SK-N-SH (cell line): ENCODE data around the gene ZNF609. TPM values are rescaled to one million over a fixed set of nuclear protein-coding genes. Genes with fewer than 3 reads are reported as not detected.

Experiments used
- CTCF ChIA-PET: fragments of 300-600, 350-600 bp; formaldehyde crosslinking; extraction: SDS; loops from one replicate; lab custom pipeline; 2021; lab: Yijun Ruan, JAX
- POLR2A ChIA-PET: fragments of 350-600 bp; sonication (Branson Sonifier 250); formaldehyde crosslinking; extraction: SDS; loops from one replicate; lab custom pipeline; 2020; ENCODE audit warnings: antibody characterized with exemption, inconsistent platforms; lab: Yijun Ruan, JAX
- DNase-seq: peaks from one replicate; pipeline ENCODE4 v3.0.0; 2012
- H2AFZ ChIP-seq: fragments of 200-600 bp; sonication (generic); 2 replicates; pipeline ENCODE4 v1.8.1; 2016; ENCODE audit warnings: antibody characterized with exemption, mild to moderate bottlenecking, low read depth
- H3F3A ChIP-seq: fragments of 200-600 bp; sonication (generic); replicated peaks from 2 replicates; pipeline ENCODE3; 2016; ENCODE audit warnings: antibody characterized with exemption, mild to moderate bottlenecking; ENCODE audit not compliant: insufficient read depth
- H3K27ac ChIP-seq, 2 experiments: fragments of 200-500 bp in 1 of 2; fragments of 200-600 bp in 1 of 2; sonication (Bioruptor generic) in 1 of 2; sonication (generic), shearing (Covaris generic) in 1 of 2; 2 replicates each; pipeline versions ENCODE4 v1.5.1 to v1.6.1; 2014 to 2016; ENCODE audit warnings: low read depth in 2 of 2, inconsistent platforms in 1 of 2, low read length in 1 of 2, mild to moderate bottlenecking in 1 of 2, mixed read lengths in 1 of 2
- H3K27me3 ChIP-seq: fragments of 200-600 bp; sonication (generic), shearing (Covaris generic); 2 replicates; pipeline ENCODE4 v1.6.1; 2016; ENCODE audit warnings: mixed run types; ENCODE audit not compliant: insufficient read depth
- H3K36me3 ChIP-seq, 2 experiments: fragments of 200-500 bp in 1 of 2; fragments of 200-600 bp in 1 of 2; sonication (Bioruptor generic) in 1 of 2; sonication (generic) in 1 of 2; replicated peaks in 1 of 2; 2 replicates each; pipeline versions ENCODE3 to v1.5.1; 2014 to 2016; ENCODE audit warnings: low read length in 1 of 2, mild to moderate bottlenecking in 1 of 2; ENCODE audit not compliant: insufficient read depth in 2 of 2, control insufficient read depth in 1 of 2
- H3K4me1 ChIP-seq, 2 experiments: fragments of 200-500 bp in 1 of 2; fragments of 200-600 bp in 1 of 2; sonication (Bioruptor generic) in 1 of 2; sonication (generic), shearing (Covaris generic) in 1 of 2; 2 replicates each; pipeline versions ENCODE4 v1.5.1 to v1.6.1; 2014 to 2016; ENCODE audit warnings: low read depth in 1 of 2, low read length in 1 of 2, mixed run types in 1 of 2; ENCODE audit not compliant: insufficient read depth in 2 of 2, control insufficient read depth in 1 of 2
- H3K4me2 ChIP-seq: fragments of 200-600 bp; sonication (generic), shearing (Covaris generic); 2 replicates; pipeline ENCODE4 v1.6.1; 2017; ENCODE audit warnings: mixed run types
- H3K4me3 ChIP-seq, 2 experiments: fragments of 200-500 bp in 1 of 2; fragments of 200-600 bp in 1 of 2; sonication (Bioruptor generic) in 1 of 2; sonication (generic), shearing (Covaris generic) in 1 of 2; 2 replicates each; pipeline versions ENCODE4 v1.5.1 to v1.8.1; 2014 to 2016; ENCODE audit warnings: low read depth in 2 of 2, inconsistent platforms in 1 of 2, low read length in 1 of 2, mild to moderate bottlenecking in 1 of 2, mixed read lengths in 1 of 2, moderate library complexity in 1 of 2
- H3K79me2 ChIP-seq: fragments of 200-600 bp; sonication (generic); 2 replicates; pipeline ENCODE4 v1.8.1; 2017; ENCODE audit warnings: mild to moderate bottlenecking; ENCODE audit not compliant: insufficient read depth
- H3K9ac ChIP-seq: fragments of 200-600 bp; sonication (generic); 2 replicates; pipeline ENCODE4 v1.6.1; 2017; ENCODE audit warnings: mixed run types
- H3K9me2 ChIP-seq: fragments of 200-600 bp; sonication (generic); 2 replicates; pipeline ENCODE4 v1.6.1; 2017; ENCODE audit warnings: mixed run types
- H3K9me3 ChIP-seq: fragments of 200-600 bp; sonication (generic); 2 replicates; pipeline ENCODE4 v1.6.1; 2017; ENCODE audit warnings: mixed run types, mild to moderate bottlenecking, moderate library complexity
- H4K20me1 ChIP-seq: fragments of 200-600 bp; sonication (generic); 2 replicates; pipeline ENCODE4 v1.6.1; 2017; ENCODE audit warnings: mild to moderate bottlenecking, mixed run types; ENCODE audit not compliant: insufficient read depth
- CHD2 ChIP-seq: fragments of 150-350 bp; IDR thresholded peaks from 2 replicates; pipeline ENCODE4 v1.6.1; 2018; ENCODE audit warnings: low read length; ENCODE audit not compliant: partially characterized antibody
- ELF1 ChIP-seq: IDR thresholded peaks from 2 replicates; pipeline ENCODE4 v1.4.0; 2012
- FOXJ3 ChIP-seq: sonication (generic); formaldehyde crosslinking; IDR thresholded peaks from 2 replicates; pipeline ENCODE4 v1.5.1; 2020; ENCODE audit warnings: mild to moderate bottlenecking, missing genetic modification reagents
- FOXM1 ChIP-seq: IDR thresholded peaks from 2 replicates; pipeline ENCODE4 v1.4.0; 2012; ENCODE audit warnings: low read depth, mild to moderate bottlenecking
- GATA2 ChIP-seq: sonication (generic); formaldehyde crosslinking; IDR thresholded peaks from 2 replicates; pipeline ENCODE4 v1.5.0; 2020; ENCODE audit warnings: mild to moderate bottlenecking, missing genetic modification reagents
- NFIC ChIP-seq: IDR thresholded peaks from 2 replicates; pipeline ENCODE4 v1.4.0; 2012; ENCODE audit warnings: borderline replicate concordance
- NRF1 ChIP-seq: IDR thresholded peaks from 2 replicates; pipeline ENCODE4 v1.6.1; 2012; ENCODE audit warnings: low read depth, mild to moderate bottlenecking, low read length
- RAD21 ChIP-seq: IDR thresholded peaks from 2 replicates; pipeline ENCODE4 v1.6.1; 2012; ENCODE audit warnings: mild to moderate bottlenecking, low read length
- RCOR1 ChIP-seq: fragments of 150-350 bp; IDR thresholded peaks from 2 replicates; pipeline ENCODE4 v1.6.1; 2017; ENCODE audit warnings: antibody characterized with exemption, low read length
- RXRA ChIP-seq: IDR thresholded peaks from 2 replicates; pipeline ENCODE4 v1.4.0; 2012; ENCODE audit warnings: low read depth, mild to moderate bottlenecking, borderline replicate concordance
- TAF1 ChIP-seq: IDR thresholded peaks from 2 replicates; pipeline ENCODE4 v1.6.1; 2012; ENCODE audit warnings: low read depth, mild to moderate bottlenecking, low read length, moderate library complexity, borderline replicate concordance
- WGBS: methylation state at CpG from one replicate; pipeline ENCODE4 v1.1.6; 2017; ENCODE audit warnings: low lambda C conversion rate; 5-methylcytosine and 5-hydroxymethylcytosine counted together
- polyA plus RNA-seq, 3 experiments: library from polyadenylated mRNA; depleted of rRNA; stranded (reverse); fragments of >200 nt; gene quantifications; 2 replicates each; pipeline ENCODE4 v1.2.3, GENCODE V29; 2012
- TF ChIP-seq, protein P1 (sequence below): fragments of 150-350 bp; IDR thresholded peaks from 2 replicates; pipeline ENCODE4 v1.6.1; 2017; ENCODE audit warnings: antibody characterized with exemption, low read length, low read depth, borderline replicate concordance
- TF ChIP-seq, protein P2 (sequence below): IDR thresholded peaks from 2 replicates; pipeline ENCODE4 v1.6.1; 2012; ENCODE audit warnings: mild to moderate bottlenecking, low read depth, low read length, moderate library complexity

ZNF609 gene
- polyA plus RNA-seq, 1 of the 3 experiments (the other 2 are of a cell fraction), result 12.6 TPM

DNA sequence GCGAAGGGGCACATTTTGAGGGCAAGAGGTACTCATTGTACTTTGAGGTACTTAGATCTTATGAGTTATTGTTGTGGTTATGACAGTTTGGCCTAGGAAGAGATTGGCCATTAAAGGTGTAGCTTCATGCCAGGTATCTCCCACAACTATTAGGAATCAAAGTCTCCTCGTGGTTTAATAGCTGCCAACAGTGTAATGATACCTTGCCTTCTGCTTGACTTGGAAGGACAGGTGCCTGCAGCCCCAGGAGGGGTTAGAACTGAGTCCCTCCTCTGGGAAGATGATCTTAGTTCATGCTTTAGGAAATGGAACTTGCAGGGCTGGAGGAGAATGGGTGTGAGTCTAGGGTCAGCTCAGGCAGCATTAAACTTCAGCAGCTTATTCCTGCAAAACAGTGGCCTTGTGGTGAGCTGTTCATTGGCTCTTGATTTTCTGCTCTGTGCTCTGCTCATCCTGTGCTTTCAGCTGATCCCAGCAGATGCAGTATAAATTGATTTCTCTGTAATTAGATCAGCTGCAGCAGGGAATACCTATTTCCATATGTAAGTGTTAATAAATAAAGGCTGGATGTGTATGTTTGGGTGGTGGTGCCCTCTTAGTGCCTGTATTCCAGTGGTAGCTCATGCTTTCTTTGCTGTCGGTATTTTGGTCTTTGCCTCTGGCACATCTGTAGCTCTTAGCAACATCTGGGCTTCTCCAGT lies 40.5 kb downstream of the ZNF609 start (continued):
- no peak for TF ChIP-seq TAF1

DNA sequence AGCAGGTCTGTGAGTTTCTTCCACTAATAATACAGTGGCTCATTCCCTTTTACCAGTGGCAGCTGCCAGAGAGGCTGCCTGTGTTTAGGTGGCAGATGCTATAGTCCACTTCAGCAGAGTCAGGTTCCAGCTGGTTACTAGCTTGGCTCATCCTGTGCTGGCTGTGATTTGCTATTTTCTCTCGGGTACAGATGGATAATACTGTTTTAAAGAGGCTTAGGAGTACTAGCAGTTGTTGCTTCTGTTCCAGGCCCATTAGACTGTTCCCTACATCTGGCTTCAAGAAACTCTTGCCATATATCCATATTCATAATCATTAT lies 41.0 kb downstream of the ZNF609 start:
- TF ChIP-seq RAD21 (peak; percentile 7; the same call in 1 of the 2 replicates), FOXJ3 (CRISPR knock-in tag) (peak; percentile 43; the same call in 1 of the 2 replicates), NFIC (no peak)
- Histone ChIP-seq H3K9me3 (no peaks in the 10 kb centered on the region), H3K79me2 (peaks cover 93% of the 10 kb centered on the region), H3F3A (peaks cover 10% of the 10 kb centered on the region), H2AFZ (no peak overlapping the region), H3K9ac (no peak overlapping the region), H3K4me3 (no peak overlapping the region), H3K36me3 (peaks cover 17 to 37% of the 10 kb centered on the region in 2 experiments), H3K27me3 (no peaks in the 10 kb centered on the region), H3K27ac (peak overlapping the region; percentile 77 to 78; a peak in 3 of 4 replicates), H3K4me2 (no peak overlapping the region), H4K20me1 (peaks cover 39% of the 10 kb centered on the region), H3K4me1 (peaks cover 14 to 36% of the 10 kb centered on the region in 2 experiments), H3K9me2 (no peaks in the 10 kb centered on the region)
- DNase-seq, result no peak
- ChIA-PET POLR2A (interaction anchor here (0.7 to 1.0 kb wide), 2 partner anchors 12 to 40 kb away, joined by 3 read pairs; no protein-coding TSS in a partner anchor), CTCF (interaction anchor here (0.8 to 2.1 kb wide), 3 partner anchors 10 to 226 kb away, joined by 3 to 8 read pairs (median 3); no protein-coding TSS in a partner anchor)
- 30% methylated on average over 1 of the region's 1 CpG for whole genome bisulfite sequencing

DNA sequence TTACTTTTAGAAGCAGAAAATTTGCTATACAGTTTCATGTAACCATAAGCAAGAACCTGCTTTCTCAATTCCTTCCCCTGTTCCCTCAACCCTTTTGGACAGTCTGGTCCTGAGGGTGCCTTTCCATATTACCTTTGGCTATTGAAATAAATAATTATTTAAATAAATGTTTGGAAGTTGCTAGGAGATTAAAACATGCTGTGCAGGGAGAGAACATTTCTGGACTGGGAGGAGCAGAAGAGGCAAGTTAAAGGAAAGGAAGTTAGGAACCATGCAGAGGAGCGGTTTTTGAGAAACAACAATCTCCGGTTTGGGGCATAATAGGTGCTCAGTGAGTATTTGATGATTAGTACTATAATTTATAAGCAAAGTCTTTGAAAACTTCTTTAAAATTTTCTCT lies 41.8 kb downstream of the ZNF609 start:
- peaks cover 92% of the 10 kb centered on the region for H3K79me2 ChIP-seq
- CTCF ChIA-PET, result interaction anchor here (0.9 to 2.1 kb wide), 2 partner anchors 11 to 179 kb away, joined by 3 to 8 read pairs; no protein-coding TSS in a partner anchor
- no peaks in the 10 kb centered on the region for H3K27me3 ChIP-seq
- H3K27ac ChIP-seq, result peak overlapping the region; percentile 77 to 78
- H2AFZ ChIP-seq, result no peak overlapping the region
- H3K36me3 ChIP-seq, result peaks cover 16 to 37% of the 10 kb centered on the region in 2 experiments
- no peak overlapping the region for H3K4me3 ChIP-seq
- H3K9ac ChIP-seq, result no peak overlapping the region
- no peaks in the 10 kb centered on the region for H3K9me3 ChIP-seq
- TF ChIP-seq GATA2 (no peak), NRF1 (no peak), CHD2 (no peak), RCOR1 (no peak), FOXM1 (no peak), RXRA (no peak), ELF1 (no peak)
- TF ChIP-seq, protein P1, sequence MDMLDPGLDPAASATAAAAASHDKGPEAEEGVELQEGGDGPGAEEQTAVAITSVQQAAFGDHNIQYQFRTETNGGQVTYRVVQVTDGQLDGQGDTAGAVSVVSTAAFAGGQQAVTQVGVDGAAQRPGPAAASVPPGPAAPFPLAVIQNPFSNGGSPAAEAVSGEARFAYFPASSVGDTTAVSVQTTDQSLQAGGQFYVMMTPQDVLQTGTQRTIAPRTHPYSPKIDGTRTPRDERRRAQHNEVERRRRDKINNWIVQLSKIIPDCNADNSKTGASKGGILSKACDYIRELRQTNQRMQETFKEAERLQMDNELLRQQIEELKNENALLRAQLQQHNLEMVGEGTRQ, result no peak
- TF ChIP-seq, protein P2, sequence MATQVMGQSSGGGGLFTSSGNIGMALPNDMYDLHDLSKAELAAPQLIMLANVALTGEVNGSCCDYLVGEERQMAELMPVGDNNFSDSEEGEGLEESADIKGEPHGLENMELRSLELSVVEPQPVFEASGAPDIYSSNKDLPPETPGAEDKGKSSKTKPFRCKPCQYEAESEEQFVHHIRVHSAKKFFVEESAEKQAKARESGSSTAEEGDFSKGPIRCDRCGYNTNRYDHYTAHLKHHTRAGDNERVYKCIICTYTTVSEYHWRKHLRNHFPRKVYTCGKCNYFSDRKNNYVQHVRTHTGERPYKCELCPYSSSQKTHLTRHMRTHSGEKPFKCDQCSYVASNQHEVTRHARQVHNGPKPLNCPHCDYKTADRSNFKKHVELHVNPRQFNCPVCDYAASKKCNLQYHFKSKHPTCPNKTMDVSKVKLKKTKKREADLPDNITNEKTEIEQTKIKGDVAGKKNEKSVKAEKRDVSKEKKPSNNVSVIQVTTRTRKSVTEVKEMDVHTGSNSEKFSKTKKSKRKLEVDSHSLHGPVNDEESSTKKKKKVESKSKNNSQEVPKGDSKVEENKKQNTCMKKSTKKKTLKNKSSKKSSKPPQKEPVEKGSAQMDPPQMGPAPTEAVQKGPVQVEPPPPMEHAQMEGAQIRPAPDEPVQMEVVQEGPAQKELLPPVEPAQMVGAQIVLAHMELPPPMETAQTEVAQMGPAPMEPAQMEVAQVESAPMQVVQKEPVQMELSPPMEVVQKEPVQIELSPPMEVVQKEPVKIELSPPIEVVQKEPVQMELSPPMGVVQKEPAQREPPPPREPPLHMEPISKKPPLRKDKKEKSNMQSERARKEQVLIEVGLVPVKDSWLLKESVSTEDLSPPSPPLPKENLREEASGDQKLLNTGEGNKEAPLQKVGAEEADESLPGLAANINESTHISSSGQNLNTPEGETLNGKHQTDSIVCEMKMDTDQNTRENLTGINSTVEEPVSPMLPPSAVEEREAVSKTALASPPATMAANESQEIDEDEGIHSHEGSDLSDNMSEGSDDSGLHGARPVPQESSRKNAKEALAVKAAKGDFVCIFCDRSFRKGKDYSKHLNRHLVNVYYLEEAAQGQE, result no peak
- H3K9me2 ChIP-seq, result no peaks in the 10 kb centered on the region
- peaks cover 41% of the 10 kb centered on the region for H4K20me1 ChIP-seq
- WGBS, result 95% methylated on average over 2 of the region's 2 CpGs
- H3K4me2 ChIP-seq, result peak overlapping the region; percentile 51; the same call in 1 of the 2 replicates
- peaks cover 12% of the 10 kb centered on the region for H3F3A ChIP-seq
- POLR2A ChIA-PET, result no interaction called here
- DNase-seq, result no peak
- peaks cover 19 to 39% of the 10 kb centered on the region in 2 experiments for H3K4me1 ChIP-seq
